ENCODE results near the gene FAM186B. TPM values are rescaled to one million over a fixed set of nuclear protein-coding genes. Genes with fewer than 3 reads are reported as not detected.

Gene FAM186B
- total RNA-seq, 6 experiments from 2014 or later: 0.24 to 1.4 (median 0.71) TPM

DNA sequence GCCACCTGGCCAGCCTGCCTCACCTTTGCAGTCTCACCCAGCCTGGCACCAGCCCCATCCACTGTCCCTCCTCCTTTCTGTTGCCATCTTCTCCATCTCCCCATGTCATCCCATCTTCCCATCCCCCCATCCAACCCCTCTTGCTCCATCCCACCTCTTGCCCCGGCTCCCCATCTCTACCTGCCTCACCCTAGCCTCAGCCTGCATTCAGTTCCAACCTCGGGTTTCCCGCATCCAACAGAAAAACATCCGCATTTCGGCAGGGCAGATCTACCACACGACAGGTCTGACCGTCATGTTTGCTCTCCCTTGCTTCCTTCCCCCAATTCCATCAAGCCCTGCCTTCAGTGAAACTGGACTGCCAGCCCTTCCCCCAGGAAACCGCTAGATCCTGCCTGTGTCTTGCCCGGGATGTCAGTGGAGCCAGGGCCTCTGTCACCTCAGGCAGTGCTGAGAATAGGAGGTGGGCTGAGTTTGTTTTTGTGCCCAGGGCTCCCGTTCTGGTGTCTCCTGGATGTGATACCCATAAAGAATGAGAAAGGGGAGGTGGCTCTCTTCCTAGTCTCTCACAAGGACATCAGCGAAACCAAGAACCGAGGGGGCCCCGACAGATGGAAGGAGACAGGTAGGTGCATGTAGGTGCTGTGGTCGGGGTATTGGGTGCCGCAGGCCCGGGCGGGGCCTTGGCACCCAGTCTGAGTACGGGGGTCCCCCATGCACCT, 64.1 kb downstream of the FAM186B start:
- no peak for ATAC-seq
- Histone ChIP-seq H3K27me3 (peaks cover 0 to 11% of the 10 kb centered on the region in 2 donors), H3K9me3 (no peaks in the 10 kb centered on the region), H3K27ac (no peak overlapping the region), H3K4me1 (peaks cover 0 to 15% (median 0%) of the 10 kb centered on the region in 4 donors), H3K4me3 (no peak overlapping the region), H3K36me3 (no peaks in the 10 kb centered on the region)
- intact Hi-C loops (cut with DNase I): no loop called here
- WGBS (ENCODE audit: insufficient coverage, low coverage, low lambda C conversion rate, missing lambda C conversion rate): 81% methylated on average over 15 of the region's 18 CpGs
- TF ChIP-seq POLR2A (IDR thresholded peaks at IDR 0.05): no peak
- TF ChIP-seq CTCF (IDR thresholded peaks at IDR 0.05): no peak
- DNase-seq: peak in 1 of 3 donors; percentile 33

DNA sequence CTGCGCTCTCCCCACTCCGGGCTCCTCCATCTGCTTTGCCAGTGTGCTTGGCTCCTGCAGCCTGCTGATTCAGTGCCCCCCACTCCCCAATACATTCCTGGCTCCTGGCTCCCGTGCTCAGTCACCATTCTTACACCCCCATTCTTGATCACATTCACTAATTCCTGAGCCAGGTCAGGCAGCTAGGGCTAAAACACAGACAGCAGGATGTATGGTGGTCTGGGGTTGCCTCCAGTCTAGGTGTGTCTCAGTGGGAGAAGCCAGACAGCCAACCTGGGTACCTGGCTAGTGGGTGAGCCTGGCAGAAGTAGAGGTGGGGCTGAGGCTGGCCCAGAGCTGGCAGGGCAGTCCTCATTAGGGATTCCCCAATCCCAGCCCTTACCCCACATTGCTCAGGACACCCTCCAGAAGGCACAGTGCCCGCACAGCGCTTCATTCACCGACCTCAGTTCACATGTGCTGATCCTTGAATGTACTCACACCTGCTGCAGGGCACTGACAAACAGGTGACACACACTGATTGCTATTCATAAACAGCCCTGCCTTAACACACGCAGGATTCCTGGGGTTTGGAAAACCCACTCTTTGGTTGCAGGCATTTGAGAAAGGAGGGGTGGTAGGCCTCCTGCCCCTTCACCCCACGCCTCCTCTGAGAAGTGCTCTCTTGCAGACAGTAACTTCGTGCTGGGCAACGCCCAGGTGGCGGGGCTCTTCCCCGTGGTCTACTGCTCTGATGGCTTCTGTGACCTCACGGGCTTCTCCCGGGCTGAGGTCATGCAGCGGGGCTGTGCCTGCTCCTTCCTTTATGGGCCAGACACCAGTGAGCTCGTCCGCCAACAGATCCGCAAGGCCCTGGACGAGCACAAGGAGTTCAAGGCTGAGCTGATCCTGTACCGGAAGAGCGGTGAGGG, 65.0 kb downstream of the FAM186B start:
- Histone ChIP-seq H3K9me3 (no peaks in the 10 kb centered on the region), H3K36me3 (no peaks in the 10 kb centered on the region), H3K27ac (no peak overlapping the region), H3K4me3 (no peak overlapping the region), H3K4me1 (peaks cover 0 to 15% (median 0%) of the 10 kb centered on the region in 4 donors), H3K27me3 (peaks cover 0 to 11% of the 10 kb centered on the region in 2 donors)
- 72% methylated on average over 4 of the region's 21 CpGs for WGBS (ENCODE audit: insufficient coverage, low coverage, low lambda C conversion rate, missing lambda C conversion rate)
- ATAC-seq (no peak), DNase-seq (peak in 1 of 3 donors; percentile 41)
- TF ChIP-seq POLR2A (IDR thresholded peaks at IDR 0.05): no peak
- no peak for TF ChIP-seq CTCF (IDR thresholded peaks at IDR 0.05)
- intact Hi-C loops (cut with DNase I): no loop called here

GRCh38 chr12:49539406-49540228, 65.8 kb downstream of the FAM186B start:
- peak overlapping the region in 1 of 3 donors; percentile 44 for H3K4me3 ChIP-seq
- ATAC-seq (no peak), DNase-seq (peak in 2 of 3 donors; percentile 33 to 53)
- intact Hi-C loops (cut with DNase I): no loop called here
- no peaks in the 10 kb centered on the region for H3K36me3 ChIP-seq
- no peaks in the 10 kb centered on the region for H3K9me3 ChIP-seq
- TF ChIP-seq CTCF (IDR thresholded peaks at IDR 0.05) (no peak), POLR2A (IDR thresholded peaks at IDR 0.05) (no peak)
- 19% methylated on average over 19 of the region's 47 CpGs for WGBS (ENCODE audit: insufficient coverage, low coverage, low lambda C conversion rate, missing lambda C conversion rate)
- peaks cover 0 to 15% (median 0%) of the 10 kb centered on the region in 4 donors for H3K4me1 ChIP-seq
- peaks cover 0 to 11% of the 10 kb centered on the region in 2 donors for H3K27me3 ChIP-seq
- no peak overlapping the region for H3K27ac ChIP-seq

Measured in right lobe of liver (tissue), 6 donors.